Measurements from ENCODE around the gene CC2D1A.

DNA sequence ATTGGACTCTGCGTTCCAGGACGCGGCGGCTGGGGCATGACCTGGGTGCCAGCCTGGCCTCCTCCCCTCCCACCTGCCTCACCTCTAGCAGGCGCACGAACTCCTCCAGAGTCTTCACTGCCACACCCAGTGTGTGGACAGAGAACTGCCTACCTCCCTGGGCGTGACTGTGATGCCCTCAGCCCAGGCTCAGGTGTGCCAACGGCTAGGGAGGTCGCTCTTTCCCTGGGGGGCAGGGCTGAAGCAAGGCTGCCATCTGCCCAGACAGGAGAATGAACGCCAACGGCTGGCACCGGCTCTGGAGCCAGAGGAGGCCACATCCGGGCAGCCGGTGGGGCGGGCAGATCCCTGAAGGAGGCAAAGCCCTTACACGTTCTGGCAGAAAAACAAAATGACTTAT lies 17.7 kb upstream of the CC2D1A start:
- TF ChIP-seq SUZ12 (IDR thresholded peaks at IDR 0.05; ENCODE audit: extremely low read depth, insufficient read depth, insufficient read length) (no peak), YY1 (IDR thresholded peaks at IDR 0.05; ENCODE audit: insufficient read depth, insufficient read length) (no peak), ZNF274 (IDR thresholded peaks at IDR 0.05; ENCODE audit: low read depth, low read length) (no peak)

All from NT2/D1 (cell line).